GM04504 (cell line): ENCODE data around the gene CAPSL.
"Not testable (repeated sequence)": the region's sequence is repeated elsewhere in the genome, so short reads cannot be mapped to it uniquely, and the experiment has no call there.

Experiments used
- DNase-seq: peaks from one replicate; pipeline ENCODE4 v3.0.0-alpha.2; 2012; ENCODE audit warnings: low read depth

The CAPSL gene

DNA sequence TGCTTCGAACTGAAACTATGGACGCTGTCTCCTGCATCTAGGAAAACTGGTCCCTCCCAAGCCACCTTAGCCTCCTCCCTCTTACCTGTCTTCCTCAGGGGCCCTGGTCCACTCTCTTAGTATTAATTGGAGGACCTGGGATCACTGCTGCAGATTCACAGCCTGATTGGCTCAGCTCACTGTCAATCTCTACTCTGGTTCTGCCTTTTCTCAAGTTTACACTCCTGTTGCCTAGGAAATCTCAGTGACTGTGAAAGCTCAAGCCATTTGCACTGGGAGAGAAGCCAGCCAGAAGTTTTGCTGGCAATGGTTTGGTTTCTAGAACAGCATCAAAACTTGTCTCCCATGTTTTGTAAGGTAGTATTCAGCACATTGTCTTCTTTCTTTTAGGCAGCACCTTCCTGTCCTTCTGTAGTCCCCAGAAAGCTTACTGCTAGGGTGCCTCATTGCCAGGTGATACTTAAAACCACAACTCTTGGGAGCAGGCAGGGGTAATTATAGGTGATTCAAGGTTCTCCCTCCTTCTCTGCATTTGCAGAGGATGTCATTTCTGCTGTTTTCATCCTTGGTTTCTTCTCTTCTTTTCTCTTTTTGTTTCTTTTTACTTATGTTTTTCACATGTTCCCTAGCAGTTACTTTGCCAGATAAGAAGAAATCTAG, at the start of gene CAPSL:
TSS of gene CAPSL (minus strand) at position 55 of the 660 bp plus-strand sequence. CDS start 17,502 bp downstream, outside the sequence.
- peak; percentile 46 for DNase-seq

- no peak for DNase-seq
Measured at GRCh38 chr5:35987776-35988175, 49.4 kb upstream of the CAPSL start.

DNA sequence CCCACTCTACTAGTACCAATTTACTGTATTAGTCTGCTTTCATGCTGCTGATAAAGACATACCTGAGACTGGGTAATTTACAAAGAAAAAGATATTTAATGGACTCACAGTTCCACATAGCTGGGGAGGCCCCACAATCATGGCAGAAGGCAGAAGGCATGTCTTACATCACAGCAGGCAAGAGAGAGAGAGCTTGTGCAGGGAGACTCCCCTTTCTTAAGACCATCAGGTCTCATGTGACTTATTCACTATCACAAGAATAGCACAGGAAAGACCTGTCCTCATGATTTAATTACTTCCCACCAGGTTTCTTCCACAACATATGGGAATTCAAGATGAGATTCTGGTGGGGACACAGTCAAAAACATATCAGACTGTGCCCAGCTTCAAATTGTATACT, 41.3 kb upstream of the CAPSL start:
- no peak for DNase-seq

DNA sequence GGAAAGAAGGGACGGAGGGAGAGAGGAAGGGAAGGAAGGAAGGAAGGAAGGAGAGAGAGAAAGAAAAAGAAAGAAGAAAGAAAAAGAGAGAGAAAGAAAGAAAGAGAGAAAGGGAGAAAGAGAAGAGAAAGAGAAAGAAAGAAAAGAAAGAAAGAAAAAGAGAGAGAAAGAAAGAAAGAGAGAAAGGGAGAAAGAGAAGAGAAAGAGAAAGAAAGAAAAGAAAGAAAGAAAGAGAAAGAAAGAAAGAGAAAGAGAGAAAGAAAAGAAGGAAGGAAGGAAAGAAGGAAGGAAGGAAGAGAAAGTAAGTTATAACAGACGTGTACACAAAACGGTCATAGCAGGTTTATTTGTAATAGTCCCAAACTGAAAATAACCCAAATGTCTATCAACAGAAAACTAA, 38.4 kb upstream of the CAPSL start:
- DNase-seq = not testable (repeated sequence)

DNA sequence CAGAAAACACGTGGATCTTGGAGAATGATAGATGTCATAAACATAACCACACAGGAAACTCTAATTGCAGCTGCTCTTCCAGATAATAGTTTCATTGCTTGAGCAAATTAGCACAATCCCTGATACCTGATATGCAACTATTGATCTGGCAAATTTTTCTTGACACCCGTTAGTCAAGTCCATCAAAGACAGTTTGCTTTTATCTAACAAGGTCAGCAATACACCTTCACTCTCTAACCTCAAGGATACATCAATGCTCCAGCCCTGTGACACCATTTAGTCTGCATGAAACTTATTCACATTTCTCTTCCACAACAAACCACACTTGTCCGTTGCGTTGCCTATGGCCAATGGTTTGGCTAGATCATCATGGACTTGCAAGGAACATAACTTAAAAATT, 36.1 kb upstream of the CAPSL start:
- DNase-seq = no peak

DNA sequence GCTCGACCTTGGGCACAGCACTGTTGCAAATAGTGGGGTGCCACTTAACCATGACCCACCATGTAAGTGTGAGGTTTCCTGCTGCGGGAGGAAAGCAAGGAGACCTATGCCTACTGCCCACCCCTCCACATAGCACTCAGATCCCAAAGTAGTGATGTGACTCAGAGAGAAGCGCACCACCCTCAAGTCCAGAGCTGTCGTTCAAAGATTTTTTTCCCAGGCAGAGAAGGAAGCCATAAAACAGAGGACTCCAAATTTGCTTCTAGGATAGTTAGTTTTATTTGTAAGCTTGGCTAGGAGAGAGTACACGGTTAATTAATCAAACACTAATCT, 33.4 kb upstream of the CAPSL start:
- no peak for DNase-seq

GRCh38 chr5:35971186-35971877, 32.9 kb upstream of the CAPSL start:
- no peak for DNase-seq

- DNase-seq = no peak
Measured at GRCh38 chr5:35963381-35963843, 25.0 kb upstream of the CAPSL start.

DNA sequence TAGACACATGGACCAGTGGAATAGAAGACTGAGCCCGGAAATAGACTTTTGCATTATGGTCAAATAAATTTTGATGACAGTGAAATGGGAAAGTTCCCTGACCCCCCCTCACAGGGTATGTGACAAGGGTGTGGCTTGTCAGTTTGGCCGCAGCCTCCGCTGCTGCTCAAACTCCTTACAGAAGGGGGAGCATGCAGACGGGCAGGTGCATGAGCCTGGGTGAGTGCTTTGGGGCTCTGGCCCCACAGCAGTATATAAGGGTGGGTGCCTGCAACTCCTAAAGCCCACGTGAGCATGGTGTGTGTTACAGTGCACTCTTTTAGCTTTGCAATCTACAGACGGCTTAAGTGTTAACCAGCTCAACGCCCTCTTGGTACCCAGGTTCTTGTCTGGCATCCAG, 21.9 kb upstream of the CAPSL start:
- no peak for DNase-seq

DNA sequence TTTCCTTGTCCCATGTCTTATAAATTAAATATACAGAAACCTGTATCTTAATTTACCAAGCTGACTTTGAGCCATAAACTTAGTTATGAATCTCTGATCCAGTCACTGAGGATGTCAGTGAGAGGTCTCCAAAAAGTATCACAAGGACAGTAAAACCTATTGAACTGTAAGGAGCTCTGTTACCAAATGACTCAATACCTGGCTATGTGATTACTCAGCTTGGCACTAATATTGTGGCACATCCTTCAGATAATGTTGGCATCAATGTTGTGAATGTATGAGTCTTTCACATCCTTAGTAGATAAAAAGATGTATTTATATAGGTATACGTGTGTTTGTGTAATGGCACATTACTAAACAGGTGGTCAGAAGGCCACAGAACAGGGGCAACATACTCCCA, 18.0 kb upstream of the CAPSL start:
- DNase-seq = no peak

DNA sequence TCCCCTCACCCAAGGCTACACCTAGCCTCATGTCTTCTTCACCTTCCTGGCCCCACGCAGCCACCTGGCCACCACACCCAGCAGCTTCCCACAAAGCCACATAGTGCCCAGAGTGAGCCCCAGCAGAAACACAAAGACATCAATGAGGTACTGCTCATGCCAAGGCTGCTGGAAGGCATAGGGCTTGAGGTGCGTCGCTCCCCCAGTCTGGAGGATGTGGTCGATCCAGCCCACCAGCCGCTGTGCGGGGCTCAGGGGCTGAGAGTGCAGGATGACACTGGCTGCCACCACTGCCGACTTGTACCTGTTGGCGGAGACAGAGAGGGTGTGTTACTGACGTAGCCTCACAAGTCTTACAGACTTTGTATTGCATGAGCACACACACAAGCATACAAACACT, 15.8 kb upstream of the CAPSL start:
- no peak for DNase-seq

DNA sequence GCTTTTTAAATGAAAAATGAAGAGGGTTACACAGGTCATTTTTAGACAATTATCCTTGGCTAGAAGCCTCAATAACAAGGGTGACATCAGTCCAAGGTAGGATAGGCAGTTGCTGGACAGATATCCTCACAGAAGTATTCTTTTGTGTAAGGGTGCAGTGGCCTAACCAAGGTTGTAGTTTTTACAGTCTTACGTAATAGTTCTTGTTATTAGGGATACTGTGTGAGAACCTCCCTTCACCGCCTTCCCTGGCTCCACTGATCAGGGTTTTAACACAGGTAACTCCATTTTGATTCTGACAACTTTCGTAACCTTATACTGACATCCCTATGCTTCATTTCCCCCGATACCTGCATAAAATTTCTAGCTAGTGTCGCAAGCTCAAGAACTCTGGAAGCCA, 8.7 kb upstream of the CAPSL start:
- DNase-seq = no peak

DNA sequence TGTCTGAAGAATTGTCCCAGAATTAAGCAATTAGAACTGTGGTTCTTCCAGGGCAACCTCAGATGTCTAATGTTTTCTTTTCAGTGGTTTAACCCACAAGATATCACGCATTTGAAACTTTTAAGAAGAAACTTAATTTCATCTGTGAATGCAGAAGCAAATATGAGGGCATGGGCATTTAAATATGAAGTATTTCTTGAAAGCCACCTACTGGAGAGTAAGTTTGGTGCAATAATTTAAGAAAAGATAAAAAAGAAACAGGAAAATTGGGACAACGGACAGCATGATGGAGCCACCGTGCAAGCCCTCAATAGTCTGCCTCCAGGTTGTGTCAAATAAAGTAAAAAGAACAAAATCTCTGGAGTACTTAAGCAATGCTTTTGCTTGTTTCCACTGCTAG, 1.2 kb upstream of the CAPSL start:
- DNase-seq = no peak

GRCh38 chr5:35926389-35927051, 11.9 kb downstream of the CAPSL start:
- peak; percentile 21 for DNase-seq

- DNase-seq = peak; percentile 62
Measured at GRCh38 chr5:35924950-35925722, 13.3 kb downstream of the CAPSL start.

DNA sequence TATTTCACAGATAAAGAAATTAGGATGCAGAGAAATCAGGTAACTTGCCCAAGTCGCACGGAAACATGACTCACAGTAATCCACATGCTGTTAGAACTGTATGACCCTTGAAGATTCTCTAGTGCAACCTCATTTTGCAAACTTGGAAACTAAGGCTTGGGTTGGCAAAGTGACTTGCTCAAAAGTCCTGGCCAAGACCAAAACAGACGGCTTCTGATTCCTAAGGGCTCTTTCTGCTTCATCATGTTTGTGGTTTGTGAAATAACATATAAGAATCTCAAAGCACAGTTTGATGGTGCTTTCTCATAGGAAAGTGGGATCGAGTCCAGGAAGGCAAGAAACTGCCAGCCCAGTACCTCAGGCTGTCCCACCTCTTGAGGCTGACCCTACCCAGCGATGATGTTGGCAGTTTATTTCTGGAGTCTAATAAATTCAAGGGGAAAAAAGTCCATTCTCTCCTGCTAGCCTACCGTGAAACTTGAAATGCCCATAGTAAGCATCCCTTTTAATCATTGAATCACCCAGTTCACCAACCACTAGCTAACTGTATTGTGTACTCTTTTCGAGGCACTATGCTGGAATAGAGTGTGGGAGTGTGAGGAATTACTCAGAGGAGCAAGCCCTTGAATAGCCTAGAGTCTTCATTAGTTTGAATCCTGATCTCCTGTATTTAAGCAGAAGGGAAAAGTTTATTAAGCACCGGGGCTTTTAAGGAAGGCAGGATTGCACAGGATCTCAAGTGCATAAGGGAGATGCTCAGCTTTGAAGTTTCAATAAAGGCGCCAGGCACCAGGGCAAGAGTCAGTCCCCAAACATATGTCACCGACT, 14.1 kb downstream of the CAPSL start:
- peak; percentile 75 for DNase-seq

GRCh38 chr5:35922468-35922867, 16.0 kb downstream of the CAPSL start:
- DNase-seq = no peak

DNA sequence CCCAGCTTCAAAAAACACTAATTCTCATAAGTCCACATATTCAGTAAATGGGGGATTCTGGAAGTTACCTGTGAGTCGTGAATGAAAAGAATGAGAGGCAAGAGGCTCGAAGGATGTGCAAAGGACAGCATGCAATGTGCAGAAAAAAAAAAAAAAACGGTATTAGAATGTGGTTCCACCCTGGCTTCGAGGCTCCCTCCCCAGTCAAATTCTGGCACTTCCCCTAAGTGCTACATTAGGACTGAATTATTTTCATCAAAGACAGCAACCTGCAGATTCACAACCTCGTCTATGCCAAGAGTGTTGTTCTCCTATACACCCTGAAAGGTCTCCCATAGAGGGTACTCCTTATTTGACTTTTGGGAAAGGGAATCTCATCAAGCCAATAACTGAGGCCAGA, 16.5 kb downstream of the CAPSL start:
- DNase-seq = no peak

GRCh38 chr5:35920890-35921289, 17.5 kb downstream of the CAPSL start:
- no peak for DNase-seq

- peak; percentile 83 for DNase-seq
Measured at GRCh38 chr5:35919191-35919590, 19.2 kb downstream of the CAPSL start.

DNA sequence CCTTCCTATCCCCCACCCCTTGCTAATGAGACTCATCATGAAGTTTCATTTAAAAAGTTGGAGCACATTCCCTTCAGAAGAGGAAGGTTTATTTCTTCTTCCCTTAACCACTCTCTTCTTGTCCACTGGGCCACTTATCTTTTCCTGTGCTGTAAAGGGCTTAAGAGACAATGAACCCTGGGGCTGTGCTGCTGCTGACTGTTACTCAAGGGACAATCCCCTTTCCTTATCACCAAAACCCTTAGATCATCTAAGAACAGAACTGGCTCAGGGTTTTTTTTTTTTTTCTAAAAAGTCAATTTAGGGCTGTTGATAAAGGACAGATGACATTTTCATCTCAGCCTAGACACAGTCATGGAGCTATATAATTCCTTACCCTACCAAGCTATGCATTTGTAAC, 29.6 kb downstream of the CAPSL start:
- DNase-seq = no peak

DNA sequence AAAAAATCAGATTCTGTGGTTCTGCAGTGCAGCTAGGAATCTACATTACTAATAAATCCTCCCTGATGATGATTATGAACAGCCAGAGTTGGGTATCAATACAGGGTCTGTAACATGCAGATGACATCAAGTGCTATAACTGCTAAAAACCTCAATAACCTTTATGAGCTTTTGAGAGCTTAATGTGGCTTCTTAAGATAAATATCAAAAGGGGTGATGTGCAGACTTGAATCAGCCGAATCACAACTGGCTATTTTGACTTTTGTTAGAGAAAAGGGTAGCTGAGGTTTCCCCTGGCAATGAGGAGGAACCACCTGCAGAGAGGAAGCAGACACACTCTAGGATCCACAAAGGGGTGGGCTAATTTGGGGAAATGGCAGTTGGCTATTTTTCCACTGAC, 30.2 kb downstream of the CAPSL start:
- no peak for DNase-seq
